ENCODE measurements around the gene SUCO. TPM values are rescaled to one million over a fixed set of nuclear protein-coding genes. Genes with fewer than 3 reads are reported as not detected.

SUCO gene
- total RNA-seq, 1 donor from 2014 or later = 38.3 TPM

GRCh38 chr1:172496678-172497077 is 36.3 kb upstream of the SUCO start:
- TF ChIP-seq POLR2AphosphoS5 (IDR thresholded peaks at IDR 0.05; ENCODE audit: insufficient read depth in 1 of 2, low read depth in 1 of 2) (no peak), POLR2A (IDR thresholded peaks at IDR 0.05) (no peak), CTCF (IDR thresholded peaks at IDR 0.05) (no peak)
- no peak for DNase-seq (ENCODE audit: extremely low spot score in 2 of 2)
- H3K4me3 ChIP-seq = no peak overlapping the region
- H3K27me3 ChIP-seq = no peaks in the 10 kb centered on the region
- H3K27ac ChIP-seq = no peak overlapping the region
- H3K4me1 ChIP-seq = peaks cover 10% of the 10 kb centered on the region
- intact Hi-C loops (cut with DNase I) = no loop called here
- H3K9me3 ChIP-seq = no peaks in the 10 kb centered on the region
- no peaks in the 10 kb centered on the region for H3K36me3 ChIP-seq

DNA sequence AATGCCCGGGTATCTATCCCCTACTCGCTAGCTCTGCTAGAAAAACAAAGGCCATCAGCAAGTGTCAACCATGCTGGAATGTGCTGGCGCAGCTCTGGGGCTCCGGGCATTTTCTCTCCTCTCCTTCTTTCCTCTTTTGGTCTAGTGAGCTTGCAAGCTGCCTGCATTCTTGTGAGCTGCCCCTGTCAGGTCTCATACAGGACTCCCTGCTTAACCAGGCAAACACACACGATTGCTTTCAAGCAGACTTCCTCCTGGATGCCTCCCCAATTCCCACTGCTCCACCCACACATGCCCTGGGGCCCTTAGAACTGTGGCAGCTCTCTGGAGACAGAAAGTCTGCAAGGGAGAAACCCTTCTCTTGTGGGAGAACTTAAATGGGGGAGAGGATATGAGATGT is 35.7 kb upstream of the SUCO start:
- intact Hi-C loops (cut with DNase I) = no loop called here
- no peaks in the 10 kb centered on the region for H3K27me3 ChIP-seq
- H3K4me3 ChIP-seq = no peak overlapping the region
- H3K27ac ChIP-seq = no peak overlapping the region
- H3K9me3 ChIP-seq = no peaks in the 10 kb centered on the region
- H3K36me3 ChIP-seq = no peaks in the 10 kb centered on the region
- peaks cover 10% of the 10 kb centered on the region for H3K4me1 ChIP-seq
- DNase-seq (ENCODE audit: extremely low spot score in 2 of 2) = no peak
- no peak for TF ChIP-seq POLR2AphosphoS5 (IDR thresholded peaks at IDR 0.05; ENCODE audit: insufficient read depth in 1 of 2, low read depth in 1 of 2)

DNA sequence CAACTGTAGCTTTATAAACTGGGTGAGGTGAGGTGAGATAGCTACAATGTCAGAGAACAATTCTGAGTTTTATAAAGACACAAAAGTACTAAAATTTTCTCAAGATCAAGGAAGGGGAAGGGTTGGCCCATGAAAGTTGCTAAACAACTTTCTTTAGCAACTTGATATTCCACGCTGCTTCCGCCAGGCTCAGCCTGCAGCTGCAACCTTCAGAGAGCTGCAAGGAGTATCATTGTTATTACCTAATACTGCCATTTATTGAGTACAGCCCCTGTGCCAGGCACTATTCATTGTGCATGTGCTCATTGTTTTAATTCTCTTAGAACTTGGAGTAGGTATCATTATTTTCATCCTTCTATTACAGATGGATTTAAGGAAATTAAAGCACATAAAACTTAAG is 34.1 kb upstream of the SUCO start:
- H3K27ac ChIP-seq = no peak overlapping the region
- DNase-seq (ENCODE audit: extremely low spot score in 2 of 2) = no peak
- intact Hi-C loops (cut with DNase I) = no loop called here

DNA sequence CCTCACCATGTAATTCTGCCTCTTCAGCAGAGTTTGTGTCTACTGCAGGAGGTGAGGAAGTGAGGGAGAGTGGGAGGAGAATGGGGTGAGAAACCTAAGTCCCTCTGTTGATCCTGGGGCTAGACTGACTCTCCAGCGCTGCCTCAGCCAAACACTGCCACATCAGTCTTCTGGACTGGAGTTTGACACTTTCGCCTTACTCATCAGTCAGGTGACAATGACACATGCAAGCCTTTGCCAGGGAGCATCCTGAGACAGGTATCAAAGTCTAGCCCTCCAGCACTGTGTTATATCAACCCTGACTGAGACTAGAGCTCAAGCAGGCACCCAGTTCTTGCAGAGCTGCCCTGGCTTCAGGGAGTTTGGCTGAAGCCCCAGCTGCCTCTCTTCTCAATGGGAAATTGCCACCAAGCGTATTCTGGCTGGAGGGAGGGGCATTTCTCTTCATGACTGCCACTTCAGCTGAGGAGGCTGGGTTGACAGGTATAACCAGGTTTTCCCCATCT is 33.3 kb upstream of the SUCO start:
- intact Hi-C loops (cut with DNase I) = no loop called here

More for the DNA sequence above, 34.1 kb upstream of the SUCO start:
- Histone ChIP-seq H3K27me3 (no peaks in the 10 kb centered on the region), H3K36me3 (no peaks in the 10 kb centered on the region), H3K4me3 (no peak overlapping the region), H3K4me1 (peaks cover 10% of the 10 kb centered on the region), H3K9me3 (no peaks in the 10 kb centered on the region)
- TF ChIP-seq POLR2AphosphoS5 (IDR thresholded peaks at IDR 0.05; ENCODE audit: insufficient read depth in 1 of 2, low read depth in 1 of 2) (no peak), POLR2A (IDR thresholded peaks at IDR 0.05) (no peak), CTCF (IDR thresholded peaks at IDR 0.05) (no peak)

DNA sequence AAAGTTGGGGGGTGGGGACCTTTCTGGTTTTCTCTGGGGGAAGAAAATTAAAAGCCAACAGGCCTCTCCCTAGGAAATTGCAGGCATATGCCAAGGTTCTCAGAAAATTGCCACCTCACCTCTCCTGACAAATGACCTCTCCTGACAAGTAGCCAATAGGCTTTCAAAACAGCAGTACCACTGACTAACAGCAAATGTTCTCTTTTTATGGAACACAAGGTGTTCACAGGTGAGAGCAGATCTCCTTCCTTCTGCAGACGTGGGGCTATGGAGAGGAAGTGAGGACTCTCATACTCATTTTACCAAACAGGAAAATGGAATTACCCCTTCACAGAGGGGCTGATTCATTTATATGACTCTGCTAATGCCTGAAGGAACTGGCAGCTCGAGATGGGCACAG is 32.7 kb upstream of the SUCO start:
- no peak for TF ChIP-seq CTCF (IDR thresholded peaks at IDR 0.05)
- no peak for TF ChIP-seq POLR2A (IDR thresholded peaks at IDR 0.05)
- no peak for TF ChIP-seq POLR2AphosphoS5 (IDR thresholded peaks at IDR 0.05; ENCODE audit: insufficient read depth in 1 of 2, low read depth in 1 of 2)
- peak overlapping the region; percentile 7 for H3K27ac ChIP-seq

More for the DNA sequence above, 33.3 kb upstream of the SUCO start:
- TF ChIP-seq POLR2AphosphoS5 (IDR thresholded peaks at IDR 0.05; ENCODE audit: insufficient read depth in 1 of 2, low read depth in 1 of 2) (peak in 1 of 2 donors; percentile 18), POLR2A (IDR thresholded peaks at IDR 0.05) (no peak)
- Histone ChIP-seq H3K27ac (peak overlapping the region; percentile 7), H3K9me3 (no peaks in the 10 kb centered on the region), H3K27me3 (no peaks in the 10 kb centered on the region), H3K4me3 (no peak overlapping the region), H3K36me3 (no peaks in the 10 kb centered on the region), H3K4me1 (peaks cover 10% of the 10 kb centered on the region)
- DNase-seq (ENCODE audit: extremely low spot score in 2 of 2) = no peak

DNA sequence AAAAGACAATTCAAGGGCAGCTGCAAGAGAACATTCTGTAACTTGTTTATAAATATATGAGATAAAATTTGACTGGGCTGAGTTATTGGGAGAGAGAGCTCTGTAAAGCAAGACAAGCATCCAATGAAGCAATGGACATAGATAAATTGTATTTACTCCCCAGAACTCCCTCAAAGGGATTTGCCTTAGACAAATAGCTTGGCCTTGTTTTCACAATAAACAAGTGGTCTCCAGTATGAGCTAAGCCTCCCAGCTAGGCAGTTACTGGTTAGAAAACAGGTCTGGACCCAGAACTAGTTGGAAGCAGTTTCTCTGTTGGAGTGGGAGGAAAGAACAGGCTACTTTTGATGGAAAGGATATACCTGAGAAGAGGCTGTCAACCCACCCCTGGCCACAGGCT is 25.2 kb upstream of the SUCO start:
- Histone ChIP-seq H3K27ac (no peak overlapping the region), H3K27me3 (no peaks in the 10 kb centered on the region), H3K36me3 (no peaks in the 10 kb centered on the region), H3K9me3 (no peaks in the 10 kb centered on the region), H3K4me1 (no peaks in the 10 kb centered on the region), H3K4me3 (no peak overlapping the region)
- intact Hi-C loops (cut with DNase I) = no loop called here
- TF ChIP-seq CTCF (IDR thresholded peaks at IDR 0.05) (no peak), POLR2AphosphoS5 (IDR thresholded peaks at IDR 0.05; ENCODE audit: insufficient read depth in 1 of 2, low read depth in 1 of 2) (no peak), POLR2A (IDR thresholded peaks at IDR 0.05) (no peak)
- DNase-seq (ENCODE audit: extremely low spot score in 2 of 2) = no peak

More for the DNA sequence above, 32.7 kb upstream of the SUCO start:
- DNase-seq (ENCODE audit: extremely low spot score in 2 of 2) = no peak
- intact Hi-C loops (cut with DNase I) = no loop called here
- Histone ChIP-seq H3K4me3 (no peak overlapping the region), H3K9me3 (no peaks in the 10 kb centered on the region), H3K36me3 (no peaks in the 10 kb centered on the region), H3K4me1 (peaks cover 10% of the 10 kb centered on the region), H3K27me3 (no peaks in the 10 kb centered on the region)

All from vagina (tissue), 2 donors.